NCI-H526 (cell line): Measurements from ENCODE around the gene RNF146.
A peak's percentile ranks its signal among the peaks of the same experiment; 100 is the strongest.
"Not testable (repeated sequence)": the region's sequence is repeated elsewhere in the genome, so short reads cannot be mapped to it uniquely, and the experiment has no call there.

Experiments
- DNase-seq, 2 experiments: peaks; one replicate each; lab custom pipeline; 2025; lab: John Stamatoyannopoulos, UW

Gene RNF146

DNA sequence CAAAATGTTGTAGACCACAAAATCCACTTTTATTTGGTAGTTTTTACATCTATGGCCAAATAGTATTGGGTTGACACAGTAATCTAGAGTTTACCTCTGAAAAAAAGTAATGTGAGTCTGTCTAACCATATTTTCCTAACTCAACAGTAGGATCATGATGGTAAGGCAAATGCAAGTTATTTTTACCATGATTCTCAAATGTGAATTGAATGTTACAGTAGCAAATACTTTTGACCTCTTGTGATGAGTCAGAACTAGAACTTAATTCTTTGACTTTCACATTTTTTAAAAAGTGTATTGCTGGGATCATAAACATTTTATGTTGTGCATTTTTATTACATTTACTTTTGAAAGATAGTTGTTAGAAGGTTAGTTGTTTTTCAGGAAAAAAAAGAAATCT lies 22.0 kb downstream of the RNF146 start:
- no peak for DNase-seq

DNA sequence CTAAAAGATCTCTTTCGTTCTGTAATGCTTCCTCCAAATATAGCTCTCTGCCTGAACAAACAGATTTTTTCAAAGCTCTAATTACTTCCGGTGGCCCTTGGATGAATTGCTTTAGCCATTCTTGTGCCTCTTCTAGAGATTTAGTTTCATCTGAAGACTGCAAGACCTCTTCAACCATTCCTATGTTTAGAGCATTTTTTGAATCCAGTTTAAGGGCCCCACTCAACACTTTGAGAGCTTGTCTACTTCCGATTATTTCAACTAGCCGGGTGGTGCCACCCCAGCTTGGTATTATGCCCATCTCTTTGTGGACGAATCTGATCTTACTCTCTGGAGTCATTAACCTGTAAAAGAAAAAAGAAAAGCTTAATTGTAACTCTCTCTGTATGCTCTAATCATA lies 23.3 kb downstream of the RNF146 start:
- DNase-seq = no peak

DNA sequence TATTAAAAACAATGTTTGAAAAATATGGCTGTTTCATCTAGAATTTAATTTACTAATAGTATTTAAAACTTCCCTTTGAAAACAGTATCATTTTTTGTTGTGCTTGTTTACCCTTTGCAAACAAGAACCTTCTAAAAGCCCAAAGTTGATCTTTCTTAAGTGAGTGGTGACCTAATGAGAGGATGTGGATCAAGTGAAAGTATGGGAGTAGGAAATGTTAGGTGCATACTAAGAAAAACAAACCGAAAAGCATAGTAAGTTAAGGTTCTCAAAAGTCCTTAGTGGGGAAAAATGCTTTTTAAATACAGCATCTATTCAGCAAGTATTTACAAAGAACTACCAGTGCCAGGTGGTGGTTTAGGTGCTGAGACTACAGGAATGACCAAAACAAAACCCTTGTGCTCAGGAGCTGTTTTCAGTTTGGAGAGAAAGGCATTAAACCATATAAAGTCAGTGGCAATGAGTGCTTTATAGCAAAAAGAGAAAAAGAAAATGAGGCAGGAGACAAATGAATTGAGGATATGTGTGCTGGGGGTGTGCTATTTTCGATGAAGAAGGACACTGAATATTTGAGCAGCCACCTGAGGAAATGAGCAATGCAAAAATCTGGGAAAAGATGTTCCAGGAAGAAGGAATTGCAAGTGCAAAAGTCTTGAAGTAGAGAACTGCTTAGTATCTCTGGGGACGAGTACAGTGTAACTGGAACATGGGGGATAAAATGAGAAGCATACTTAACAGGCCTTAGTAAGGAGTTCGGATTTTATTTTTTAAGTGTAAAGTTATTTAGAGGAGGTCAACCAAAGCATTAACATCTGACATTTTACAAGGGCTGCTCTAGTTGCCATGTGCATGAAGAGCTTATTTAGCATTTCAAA lies 24.0 kb downstream of the RNF146 start:
- no peak for DNase-seq

DNA sequence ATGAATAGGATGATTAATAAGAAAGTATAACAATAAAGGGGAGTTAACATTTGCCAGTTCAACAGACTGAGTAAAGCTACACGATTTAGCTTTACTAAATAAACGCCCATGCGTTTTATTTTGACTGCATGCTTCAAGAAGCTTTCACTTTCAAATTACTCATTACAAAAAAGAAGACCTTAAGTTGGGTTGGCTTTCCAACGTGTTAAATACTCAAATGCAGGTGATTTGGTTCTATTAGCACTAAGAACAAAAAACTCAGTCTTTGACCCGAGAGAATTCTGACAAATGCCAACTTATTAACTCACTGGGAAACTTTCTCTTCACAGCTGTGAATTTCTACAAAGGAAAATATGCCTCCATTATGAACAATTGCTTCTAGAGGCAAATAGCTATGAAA lies 24.8 kb downstream of the RNF146 start:
- DNase-seq = no peak

DNA sequence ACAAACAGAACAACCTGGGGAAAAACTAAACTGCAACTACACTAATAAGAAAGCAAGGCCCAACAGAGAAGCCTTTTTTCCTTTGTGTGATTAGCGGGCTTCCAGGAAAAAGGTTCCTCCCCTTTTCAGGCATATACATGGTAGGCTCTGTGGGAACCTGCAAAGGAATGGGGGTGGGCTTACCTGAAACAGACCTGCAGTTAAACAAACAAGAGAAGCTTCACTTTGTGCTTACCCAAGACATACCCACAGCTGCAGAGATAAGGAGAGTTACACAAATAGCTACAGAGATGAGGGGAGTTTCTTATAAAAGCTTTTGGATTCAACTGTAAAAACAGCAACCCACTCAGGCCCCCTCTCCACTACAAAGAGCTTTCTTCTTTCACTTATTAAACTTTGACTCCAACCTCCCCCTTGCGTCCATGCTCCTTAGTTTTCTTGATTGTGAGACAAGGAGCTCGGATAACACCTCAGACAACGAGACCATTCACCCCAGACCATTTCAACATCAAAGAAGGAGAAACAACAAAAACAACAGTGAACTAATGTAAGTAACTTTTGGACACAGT lies 30.9 kb downstream of the RNF146 start:
- no peak for DNase-seq

DNA sequence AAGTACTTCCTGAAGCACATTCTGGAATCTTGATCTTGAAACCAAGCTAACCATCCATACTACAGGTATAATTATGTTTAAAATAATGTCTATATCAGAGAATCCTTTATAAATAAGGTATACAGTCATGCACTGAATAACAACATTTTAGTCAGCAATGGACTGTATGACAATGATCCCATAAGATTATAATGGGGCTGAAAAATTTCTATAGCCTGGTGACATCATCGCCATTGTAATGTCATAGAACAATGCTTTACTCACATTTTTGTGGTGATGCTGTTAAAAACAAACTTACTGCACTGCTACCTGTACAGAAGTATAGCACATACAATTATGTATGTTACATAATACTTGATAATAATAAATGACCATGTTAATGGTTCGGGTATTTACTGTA lies 31.8 kb downstream of the RNF146 start:
- DNase-seq = no peak

DNA sequence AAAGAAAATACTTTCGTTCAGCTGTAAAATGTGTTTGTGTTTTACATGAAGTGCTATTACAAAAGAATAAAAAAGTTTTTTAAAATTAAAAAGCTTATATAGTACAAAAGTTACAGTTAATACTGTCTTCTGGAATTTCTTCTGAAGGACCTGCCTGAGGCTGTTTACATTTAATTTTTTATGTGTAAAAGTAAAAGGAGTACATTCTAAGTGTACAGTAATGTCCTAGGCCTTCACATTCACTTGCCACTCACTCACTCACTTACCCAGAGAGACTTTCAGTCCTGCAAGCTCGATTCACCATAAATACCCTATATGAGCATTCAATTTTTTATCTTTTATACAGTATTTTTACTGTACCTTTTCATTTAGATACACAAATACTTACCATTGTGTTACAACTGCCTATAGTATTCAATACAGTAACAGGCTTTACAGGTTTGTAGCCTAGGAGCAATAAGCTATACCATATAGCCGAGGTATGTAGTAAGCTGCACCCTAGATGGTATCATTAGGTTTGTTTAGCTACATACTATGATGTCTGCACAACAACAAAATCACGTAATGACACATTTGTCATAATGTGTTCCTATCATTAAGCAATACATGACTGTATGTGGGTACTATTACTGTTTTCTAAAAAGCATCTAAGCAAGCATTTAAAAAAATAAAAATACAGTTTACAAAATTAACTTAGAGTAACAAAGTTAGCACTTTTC lies 33.0 kb downstream of the RNF146 start:
- DNase-seq = no peak

DNA sequence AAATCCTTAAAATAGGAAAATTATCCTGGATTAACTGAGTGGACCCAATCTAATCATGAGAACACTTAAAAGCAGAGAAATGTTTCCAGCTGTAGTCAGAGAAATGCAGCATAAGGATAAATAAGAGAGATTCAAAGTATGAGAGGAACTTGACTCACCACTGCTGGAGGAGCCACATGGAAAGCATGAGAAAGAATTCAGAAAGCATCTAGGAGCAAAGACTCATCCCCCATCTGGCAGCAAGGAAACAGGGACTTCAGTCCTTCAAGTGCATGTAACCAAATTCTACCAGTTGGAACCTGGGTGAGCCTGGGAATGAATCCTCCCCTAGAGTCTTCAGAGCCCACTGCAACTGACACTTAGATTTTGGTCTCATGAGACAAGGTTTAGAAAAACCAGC lies 33.7 kb downstream of the RNF146 start:
- DNase-seq = no peak

DNA sequence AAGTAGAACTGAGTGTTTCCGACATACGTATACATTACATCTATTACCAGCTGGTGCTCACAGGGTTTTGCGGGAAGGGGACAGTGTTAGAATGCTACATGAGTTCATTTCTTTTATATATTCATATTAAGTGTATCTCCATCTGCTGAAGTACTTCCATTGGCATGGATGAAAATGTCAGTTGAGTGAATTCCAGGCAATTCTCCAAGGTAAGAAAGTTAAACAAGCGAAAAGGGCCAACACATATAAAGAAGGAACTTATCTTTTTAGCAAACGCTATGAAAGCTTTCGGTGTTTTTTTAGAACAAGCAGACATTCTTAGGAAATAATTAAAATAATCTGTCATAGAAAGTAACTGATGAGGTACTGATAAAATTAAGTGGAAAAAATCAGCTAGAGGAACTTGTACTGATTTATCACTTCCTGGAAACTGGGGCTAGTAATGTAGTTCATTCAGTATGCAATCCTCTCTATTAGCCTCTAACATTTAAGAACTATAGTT lies 34.6 kb downstream of the RNF146 start:
- DNase-seq = no peak

DNA sequence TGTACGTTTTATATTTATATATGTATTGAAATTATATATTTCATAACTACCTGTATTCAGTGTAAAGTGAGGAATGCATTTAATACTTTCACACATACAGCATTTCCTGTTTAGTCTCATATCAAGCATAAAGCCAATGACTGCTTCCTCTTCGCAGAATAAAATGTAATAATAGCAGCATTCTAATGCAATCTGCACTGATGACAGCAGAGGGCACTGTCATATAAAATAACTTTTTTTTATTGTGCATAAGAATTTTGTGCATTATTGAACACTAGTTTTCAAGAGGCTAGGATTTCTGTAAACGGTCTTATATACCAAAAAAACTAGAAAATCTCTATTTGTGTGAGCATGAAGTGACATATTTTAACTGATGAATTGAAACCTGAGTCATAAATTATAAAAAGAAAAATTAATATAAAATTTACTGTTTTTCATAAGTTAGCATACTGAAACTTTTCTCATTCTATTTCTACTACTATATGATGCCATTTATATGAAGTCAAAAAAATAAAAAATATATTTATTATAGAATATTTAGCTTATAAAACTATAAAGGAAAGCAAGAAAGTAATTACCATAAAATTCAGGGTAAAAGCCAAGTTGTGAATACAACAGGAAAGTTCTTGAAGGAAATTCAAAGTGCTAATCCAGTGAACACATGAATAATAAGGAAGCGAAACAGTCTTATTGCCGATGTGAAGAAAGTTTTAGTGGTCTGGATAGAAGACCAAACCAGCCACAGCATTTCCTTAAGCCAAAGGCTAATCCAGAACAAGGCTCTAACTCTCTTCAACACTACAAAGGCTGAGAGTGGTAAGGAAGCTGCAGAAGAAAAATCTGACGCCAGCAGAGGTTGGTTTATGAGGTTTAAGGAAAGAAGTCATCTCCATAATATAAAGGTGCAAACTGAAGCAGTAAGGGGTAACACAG lies 36.3 kb downstream of the RNF146 start:
- DNase-seq = peak in 1 of 2 experiments; percentile 58

DNA sequence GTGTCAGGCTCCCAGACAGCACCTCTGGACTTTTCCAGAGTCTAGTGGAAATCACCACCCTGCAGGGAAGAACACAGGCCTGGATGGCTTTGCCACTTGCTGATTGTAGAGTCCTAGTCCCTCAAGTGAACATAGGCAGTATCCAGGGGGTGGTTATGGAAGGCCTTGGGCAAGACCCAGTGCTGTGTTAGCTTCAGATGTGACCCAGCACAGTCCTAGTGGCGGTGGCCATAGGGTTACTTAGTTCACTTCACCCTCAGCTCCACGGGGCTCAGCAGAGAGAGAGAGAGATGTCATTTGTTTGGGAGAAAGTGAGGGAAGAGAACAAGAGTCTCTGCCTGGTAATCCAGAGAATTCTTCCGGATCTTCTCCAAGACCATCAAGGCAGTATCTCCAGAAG lies 37.3 kb downstream of the RNF146 start:
- no peak for DNase-seq

DNA sequence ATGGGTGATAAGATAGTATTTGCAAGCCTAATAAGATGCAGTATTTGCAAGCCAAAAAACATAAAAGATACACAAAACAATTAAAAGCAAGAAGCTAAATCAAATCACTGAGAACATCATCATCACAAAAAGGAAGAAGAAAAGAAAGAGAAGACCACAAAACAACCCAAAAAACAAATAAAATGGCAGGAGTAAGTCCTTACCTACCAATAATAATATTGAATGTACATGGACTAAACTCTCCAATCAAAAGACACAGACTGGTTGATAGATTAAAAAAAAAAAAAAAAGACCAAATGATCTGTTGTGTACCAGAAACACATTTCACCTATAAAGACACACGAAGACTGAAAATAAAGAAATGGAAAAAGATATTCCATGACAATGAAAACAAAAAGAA lies 39.1 kb downstream of the RNF146 start:
- DNase-seq = no peak

DNA sequence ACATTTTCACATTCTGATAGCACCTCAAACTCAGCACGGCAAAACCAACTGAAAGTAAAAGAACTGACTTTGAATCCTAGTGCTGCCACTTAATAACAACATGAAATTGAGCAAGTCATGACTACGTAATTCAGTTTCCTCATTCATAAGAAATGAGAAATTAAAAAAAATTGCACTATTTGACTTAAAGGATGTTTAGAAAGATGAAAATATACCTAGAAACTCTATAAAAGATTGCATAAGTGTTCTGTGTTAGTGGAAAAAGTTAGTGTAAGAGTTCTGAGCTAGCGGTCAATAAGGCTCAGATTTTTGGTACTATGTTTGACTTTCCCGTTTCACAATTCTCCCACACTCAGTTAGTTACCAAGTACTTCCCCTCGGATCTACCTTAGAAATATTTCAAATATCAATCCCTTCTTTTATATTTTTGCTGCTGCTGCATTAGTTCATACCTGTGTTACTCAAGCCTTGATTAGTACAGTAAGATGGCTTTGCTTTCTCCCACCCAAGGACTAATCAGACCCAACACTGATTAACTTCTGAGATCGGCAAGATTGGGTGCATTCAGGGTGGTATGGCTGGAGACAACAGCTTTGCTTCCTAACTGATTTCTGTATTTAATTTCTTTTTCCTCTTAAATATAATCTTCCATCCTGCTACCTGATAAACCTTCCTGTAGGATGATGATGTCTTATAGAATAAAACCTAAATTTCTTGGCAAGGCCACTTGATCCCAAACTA lies 50.9 kb downstream of the RNF146 start:
- no peak for DNase-seq

DNA sequence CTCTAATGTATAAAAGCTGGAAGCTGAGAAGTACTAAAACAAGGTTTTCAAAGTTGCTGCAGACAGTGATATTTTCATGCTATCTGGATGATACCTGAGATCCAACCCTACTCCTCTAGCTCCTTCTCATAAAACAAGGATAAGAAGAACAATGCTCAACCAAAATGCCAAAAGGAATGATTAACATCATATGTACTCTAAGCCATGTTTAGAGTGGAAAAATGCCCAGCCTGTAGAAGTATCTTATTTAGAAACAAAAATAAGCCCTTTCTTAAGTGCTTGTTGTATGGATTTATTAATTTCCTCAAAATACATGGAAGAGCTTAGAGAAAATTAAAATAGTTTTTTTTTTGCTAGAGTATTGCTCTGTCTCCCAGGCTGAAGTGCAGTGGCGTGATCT lies 53.0 kb downstream of the RNF146 start:
- DNase-seq = no peak

DNA sequence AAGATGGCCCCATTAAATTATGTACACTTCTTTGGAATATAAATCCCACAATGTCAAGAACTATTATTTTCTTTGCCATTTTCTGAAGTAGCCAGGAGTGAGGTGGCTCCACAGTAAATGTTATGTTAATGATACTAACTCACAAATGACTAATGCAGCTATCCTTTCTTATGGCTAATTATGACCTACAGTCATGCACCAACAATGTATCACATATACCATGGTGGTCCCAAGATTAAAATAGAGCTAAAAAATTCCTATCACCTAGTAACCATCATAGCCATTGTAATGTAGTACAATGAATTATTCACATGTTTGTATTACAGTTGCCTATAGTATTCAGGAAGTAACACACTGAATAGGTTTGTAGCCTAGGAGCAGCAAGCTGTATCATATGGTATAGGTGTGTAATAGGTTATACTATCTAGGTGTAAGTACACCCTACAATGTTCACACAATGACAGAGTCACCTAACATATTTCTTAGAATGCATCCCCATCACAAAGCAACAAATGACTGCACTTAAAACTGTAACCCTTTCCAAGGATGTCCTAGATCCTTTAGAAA lies 61.5 kb downstream of the RNF146 start:
- no peak for DNase-seq

DNA sequence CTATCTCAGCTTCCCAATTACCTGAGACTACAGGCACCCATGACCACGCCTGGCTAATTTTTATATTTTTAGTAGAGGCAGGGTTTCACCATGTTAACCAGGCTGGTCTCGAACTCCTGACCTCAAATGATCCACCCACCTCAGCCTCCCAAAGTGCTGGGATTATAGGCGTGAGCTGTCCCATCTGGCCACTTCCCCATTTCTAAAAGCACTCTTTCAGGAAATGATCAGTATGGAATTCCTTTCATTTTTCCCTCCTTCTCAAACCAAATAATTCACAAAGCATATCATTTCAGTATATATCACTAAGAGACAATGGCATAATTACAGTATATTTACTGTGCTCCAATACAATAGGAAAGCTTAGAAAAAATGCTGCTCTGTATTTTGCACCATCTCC lies 64.6 kb downstream of the RNF146 start:
- DNase-seq = not testable (repeated sequence)

DNA sequence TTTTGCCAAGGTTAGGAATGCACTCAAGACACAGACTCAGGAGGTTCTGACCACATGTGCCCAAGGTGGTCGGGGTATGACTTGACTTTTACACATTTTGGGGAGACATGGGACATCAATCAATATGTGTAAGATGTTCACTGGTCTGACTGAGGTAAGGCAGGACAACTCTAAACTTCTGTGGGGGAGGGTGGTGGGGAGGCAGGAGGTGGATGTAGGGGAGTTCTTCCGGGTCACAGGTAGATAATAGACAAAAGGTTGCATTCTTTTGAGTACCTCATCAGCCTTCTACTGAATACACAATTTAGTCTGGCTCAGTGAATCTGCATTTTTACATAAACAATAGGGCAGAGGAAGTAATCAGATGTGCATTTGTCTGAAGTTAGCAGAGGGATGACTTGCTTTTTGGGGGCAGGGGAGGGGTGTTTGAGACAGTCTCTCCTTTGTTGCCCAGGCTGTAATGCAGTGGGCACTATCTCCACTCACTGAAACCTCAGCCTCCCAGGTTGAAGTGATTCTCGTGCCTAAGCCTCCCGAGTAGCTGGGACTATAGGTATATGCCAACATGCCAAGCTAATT lies 65.8 kb downstream of the RNF146 start:
- DNase-seq = no peak
